Left kidney (tissue), 2 donors: ENCODE data around the gene DECR2. TPM values are rescaled to one million over a fixed set of nuclear protein-coding genes. Genes with fewer than 3 reads are reported as not detected.
"Not testable (repeated sequence)": the region's sequence is repeated elsewhere in the genome, so short reads cannot be mapped to it uniquely, and the experiment has no call there.

ENCODE experiments used
- DNase-seq: peaks from one replicate; pipeline ENCODE4 v3.0.0-alpha.2; 2013
- polyA plus RNA-seq: library from polyadenylated mRNA; unstranded; fragments of 120-200 nt; gene quantifications from one replicate; pipeline ENCODE4 v1.2.1, GENCODE V29; 2013; ENCODE audit not compliant: insufficient read length

DECR2 gene
- polyA plus RNA-seq, 1 donor: 20.1 TPM

DNA sequence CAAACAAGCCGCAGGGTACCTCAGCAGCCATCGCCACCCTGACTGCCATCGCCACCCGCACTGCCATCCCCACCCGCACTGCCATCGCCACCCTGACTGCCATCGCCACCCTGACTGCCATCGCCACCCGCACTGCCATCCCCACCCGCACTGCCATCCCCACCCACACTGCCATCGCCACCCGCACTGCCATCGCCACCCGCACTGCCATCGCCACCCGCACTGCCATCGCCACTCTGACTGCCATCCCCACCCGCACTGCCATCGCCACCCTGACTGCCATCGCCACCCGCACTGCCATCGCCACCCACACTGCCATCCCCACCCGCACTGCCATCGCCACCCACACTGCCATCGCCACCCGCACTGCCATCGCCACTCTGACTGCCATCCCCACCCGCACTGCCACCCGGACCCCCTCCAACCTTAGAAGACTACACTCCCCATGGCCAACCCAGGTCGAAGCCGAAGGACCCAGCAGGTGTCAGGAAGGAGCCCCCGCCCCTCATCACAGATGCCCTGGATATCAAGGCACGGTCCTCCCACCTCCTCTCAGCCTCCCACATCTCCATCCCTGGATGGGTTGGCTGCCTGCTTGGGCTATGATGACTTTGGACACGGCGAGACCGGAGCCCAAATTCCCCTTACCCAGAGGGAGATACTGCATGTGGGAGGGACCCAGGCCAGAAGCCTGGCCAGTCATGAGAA is 23.4 kb upstream of the DECR2 start:
- not testable (repeated sequence) for DNase-seq

DNA sequence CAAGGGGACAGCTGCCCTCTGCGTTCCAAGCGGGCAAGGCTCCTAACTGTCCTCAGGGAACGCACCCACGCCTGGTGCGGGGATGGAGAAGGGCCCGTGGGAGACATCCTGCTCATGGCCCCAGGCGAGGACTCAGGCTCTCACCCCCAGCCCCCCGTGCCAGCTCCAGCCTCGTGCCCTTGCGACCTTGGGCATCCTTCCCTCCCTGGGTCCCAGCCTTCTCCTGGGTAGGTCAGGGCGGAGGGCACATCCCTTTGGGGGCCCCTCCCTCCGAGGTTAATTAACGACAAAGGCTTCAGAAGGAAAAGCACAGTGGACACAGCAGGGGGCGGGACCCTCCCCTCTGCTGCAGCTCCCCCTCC is 22.9 kb upstream of the DECR2 start:
- no peak for DNase-seq

DNA sequence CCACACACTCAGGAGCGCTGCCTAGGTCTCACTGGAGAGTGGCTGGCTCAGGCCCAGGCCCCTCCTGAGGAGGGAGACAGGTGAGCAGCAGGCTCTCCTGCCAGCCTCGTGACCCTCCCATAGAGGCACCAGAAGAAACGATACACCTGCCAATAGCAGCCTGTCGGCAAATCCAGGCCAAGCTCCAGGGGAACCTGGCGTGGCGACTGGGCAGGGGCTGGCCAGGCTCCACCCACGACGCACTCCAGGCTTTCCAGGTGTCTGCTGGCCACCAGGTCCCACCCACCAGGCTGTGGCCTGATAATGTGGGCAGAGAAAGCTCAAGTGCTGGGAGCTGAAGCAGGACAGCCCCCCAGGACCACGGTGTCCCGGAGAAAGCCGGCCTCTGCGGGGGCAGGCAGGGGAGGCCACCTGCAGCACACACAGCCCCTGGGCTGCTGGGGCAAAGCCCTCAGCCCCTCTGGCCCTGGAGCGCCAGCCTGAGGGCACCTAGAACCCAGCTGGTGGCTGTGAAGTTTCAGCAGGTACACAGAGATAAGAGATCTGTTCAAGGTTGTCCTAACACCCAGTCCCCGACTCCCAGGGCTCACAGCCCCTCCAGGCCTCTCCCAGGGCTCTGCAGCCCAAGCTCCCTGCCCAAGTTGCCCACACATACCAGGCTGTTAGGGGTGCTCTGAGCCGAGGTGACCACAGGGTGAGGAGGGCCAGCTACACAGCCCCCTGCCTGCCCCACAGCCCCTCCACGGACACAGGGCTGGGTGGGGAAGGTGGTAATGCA is 22.3 kb upstream of the DECR2 start:
- DNase-seq: no peak

DNA sequence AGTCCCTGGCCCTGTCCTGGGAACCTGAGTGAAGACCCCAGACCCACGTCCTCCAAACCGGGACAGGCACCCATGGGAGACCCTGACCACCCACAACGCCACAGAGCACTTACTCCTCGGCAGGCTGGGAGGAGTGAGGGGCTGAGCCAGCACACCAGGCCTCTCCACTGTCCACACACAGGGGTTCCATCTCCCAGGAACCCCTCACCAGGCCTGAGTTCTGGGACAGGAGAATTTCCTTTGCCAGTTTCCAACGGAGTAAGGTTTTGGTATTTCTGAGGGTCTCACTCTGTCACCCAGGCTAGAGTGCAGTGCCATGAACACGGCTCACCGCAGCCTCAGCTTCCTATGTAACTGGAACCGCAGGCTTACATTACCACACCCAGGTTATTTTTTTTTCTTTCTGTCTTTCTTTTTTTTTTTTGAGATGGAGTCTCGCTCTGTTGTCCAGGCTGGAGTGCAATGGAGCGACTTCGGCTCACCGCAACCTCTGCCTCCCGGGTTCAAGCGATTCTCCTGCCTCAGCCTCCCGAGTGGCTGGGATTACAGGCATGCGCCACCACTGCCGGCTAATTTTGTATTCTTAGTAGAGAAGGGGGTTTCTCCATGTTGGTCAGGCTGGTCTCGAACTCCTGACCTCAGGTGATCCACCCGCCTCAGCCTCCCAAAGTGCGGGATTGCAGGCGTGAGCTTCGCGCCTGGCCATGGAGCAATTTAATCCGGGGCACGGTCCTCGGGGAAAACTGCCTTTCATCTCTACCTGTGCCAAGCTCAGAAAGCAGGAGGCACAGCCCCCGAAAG is 21.5 kb upstream of the DECR2 start:
- DNase-seq: no peak

DNA sequence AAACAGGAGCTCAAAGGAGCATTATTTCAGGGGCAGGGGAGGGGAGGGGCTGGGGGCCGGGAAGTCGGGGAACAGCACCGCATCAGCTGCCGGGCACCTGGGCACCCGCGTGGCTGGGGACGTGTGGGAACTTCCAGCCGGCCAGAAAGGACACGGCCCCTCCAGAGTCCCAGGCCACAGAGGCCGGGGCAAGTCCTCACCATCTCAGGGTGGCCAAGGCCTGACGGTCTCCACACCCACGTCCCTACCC is 21.0 kb upstream of the DECR2 start:
- no peak for DNase-seq

DNA sequence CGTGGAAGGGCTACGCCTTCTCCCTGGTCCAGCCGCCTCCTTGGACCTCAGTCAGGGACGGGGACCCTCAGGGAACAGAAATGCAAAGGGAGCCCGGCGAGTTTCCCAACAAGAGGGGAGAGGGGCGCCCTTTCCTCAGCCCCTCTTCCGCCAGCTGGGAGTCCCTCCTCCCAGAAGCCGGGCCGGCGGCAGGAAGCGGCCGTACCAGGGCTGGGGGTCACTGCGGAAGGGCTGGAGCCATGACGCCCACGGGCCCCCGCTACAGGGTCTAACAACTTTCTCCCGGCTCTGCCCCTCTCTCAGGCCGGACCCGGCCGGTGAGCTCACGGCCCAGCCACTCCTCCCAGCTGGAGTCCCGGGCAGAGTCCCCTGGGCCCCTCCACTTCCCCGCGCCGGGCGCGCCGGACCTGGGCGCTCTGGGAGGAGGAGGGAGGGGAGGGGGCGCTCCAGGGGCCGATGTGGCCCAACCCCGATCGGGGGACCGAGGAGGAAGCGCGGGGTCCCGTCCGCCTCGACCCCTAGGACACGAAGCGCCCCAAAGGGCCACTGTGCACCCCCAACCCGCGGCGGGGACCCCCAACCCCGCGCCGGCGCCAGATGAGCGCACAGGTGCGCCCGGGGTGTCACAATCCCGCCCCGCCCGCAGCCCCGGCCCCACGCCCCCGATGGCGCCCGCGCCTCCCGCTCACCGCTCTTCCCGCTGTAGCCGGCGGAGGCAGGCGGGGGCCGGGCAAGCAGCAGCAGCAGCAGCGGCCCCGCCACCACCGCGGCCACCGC is 20.5 kb upstream of the DECR2 start:
- DNase-seq: no peak

DNA sequence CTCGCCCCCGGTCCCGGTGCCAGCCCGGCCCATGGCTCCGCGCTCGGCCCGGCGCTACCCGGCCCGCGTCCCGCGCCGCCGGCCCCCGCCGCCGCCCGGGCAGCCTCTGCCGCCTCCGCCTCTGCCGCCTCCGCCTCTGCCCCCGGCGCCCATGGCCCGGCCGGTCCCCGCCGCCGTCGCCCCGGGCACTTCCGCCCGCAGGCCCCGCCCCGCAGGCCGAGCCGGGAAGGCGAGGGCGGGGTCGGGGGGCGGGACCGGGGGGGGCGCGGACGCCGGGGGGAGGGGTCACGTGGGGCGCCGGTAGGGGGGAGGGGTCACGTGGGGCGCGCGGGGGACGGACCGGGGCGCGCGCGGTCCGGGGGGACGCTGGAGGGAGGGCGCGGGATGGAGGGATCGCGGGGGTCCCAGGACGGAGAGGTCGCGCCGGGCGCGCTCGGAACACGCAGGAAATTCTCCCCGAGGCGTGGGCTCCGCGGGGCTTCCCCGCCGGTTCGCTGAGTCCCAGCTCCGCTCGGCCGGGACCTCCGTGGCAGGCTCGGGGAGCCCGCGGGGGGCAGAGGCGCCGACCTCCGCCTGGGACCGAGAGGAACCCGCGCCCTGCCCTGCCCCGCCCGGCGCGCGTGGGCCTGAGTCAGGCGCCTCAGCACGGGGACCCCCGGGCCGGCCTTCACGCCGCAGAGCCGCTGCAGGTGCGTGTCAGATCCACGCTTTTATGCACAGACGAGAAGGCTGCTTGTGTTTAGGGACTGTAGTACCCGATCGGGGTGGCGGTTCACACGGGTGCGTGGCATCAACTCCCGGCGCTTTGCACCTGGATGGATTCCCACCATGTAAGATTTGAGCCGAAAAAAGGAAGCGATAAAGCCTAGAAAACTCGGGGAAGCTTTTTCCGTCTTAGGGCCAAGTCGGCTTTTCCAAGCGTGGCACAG is 19.6 kb upstream of the DECR2 start, which contains the start of gene PGAP6:
Gene PGAP6 (minus strand): TSS at position 190 of the 929 bp plus-strand sequence. CDS start 157 bp downstream, at position 33.
- no peak for DNase-seq

DNA sequence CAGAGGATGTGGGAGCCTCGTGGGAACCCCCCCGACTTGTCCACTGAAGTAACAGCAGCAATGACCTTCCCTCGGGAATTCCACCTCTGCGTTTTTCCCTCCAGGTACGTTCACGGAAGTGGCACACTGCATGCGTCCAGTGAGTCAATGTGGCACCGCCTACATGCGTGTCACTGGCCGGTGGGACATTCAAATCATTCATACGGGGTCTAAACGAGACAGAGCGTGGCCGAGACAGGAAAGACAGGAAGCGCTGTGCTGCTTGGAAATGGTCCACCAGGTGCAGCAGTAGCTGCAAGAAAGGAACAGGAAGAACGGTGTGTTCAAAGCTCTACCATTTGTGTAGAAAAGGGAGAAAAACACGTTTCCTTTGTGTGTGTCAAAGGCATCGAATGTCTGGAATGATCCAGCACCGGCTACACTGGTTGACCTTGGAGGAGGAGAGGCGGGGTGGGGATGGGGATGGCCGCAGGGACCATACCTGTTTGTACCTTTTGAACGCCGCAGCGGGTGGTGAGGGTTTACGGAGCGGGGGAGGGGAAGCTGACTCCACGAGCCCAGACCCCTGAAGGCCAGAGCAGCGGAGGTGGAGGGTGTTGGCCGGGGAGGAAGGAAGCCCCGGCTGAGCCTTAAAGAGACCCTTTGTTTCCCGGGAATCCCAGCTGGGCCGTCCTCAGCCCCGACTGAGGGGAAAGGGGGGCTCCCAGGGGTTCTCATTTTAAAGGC is 18.2 kb upstream of the DECR2 start:
- DNase-seq: no peak

DNA sequence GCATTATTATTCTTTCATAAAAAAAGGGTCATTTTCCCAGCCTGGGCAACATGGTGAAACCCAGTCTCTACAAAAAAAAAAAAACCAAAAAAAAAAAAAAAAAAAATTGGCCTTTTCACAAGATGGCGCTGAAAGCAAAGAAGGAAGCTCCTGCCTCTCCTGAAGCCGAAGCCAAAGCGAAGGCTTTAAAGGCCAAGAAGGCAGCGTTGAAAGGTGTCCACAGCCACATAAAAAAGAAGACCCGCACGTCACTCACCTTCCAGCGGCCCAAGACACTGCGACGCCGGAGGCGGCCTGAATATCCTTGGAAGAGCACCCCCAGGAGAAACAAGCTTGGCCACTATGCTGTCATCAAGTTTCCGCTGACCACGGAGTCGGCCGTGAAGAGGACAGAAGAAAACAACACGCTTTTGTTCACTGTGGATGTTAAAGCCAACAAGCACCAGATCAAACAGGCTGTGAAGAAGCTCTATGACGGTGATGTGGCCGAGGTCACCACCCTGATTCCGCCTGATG is 15.0 kb upstream of the DECR2 start:
- DNase-seq: no peak

DNA sequence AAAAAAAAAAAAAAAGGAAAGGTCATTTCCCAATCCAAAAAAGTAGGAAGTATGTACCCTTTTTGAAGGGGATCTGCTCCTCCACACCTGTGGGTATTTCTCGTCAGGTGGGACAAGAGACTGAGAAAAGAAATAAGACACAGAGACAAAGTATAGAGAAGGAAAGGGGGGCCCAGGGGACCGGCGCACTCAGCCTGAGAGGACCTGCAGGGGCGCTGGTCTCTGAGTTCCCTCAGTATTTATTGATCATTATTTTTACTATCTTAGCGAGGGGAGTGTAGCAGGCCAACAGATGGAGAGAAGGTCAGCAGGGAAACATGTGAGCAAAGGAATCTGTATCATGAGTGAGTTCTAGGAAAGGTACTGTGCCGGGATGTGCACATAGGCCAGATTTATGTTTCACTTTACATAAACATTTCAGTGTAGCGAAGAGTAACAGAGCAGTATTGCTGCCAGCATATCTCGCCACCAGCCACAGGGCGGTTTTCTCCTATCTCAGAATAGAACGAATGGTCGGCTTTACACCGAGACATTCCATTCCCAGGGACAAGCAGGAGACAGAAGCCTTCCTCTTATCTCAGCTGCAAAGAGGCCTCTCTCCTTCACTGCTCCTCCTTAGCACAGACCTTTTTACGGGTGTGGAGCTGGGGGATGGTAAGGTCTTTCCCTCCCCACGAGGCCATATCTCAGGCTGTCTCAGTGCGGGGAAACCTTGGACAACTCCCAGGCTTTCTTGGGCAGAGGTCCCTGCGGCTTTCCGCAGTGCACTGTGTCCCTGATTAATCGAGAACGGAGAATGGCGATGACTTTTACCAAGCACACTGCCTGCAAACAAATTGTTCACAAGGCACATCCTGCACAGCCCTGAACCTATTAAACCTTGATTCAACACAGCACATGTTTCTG is 13.7 kb upstream of the DECR2 start:
- DNase-seq: not testable (repeated sequence)

DNA sequence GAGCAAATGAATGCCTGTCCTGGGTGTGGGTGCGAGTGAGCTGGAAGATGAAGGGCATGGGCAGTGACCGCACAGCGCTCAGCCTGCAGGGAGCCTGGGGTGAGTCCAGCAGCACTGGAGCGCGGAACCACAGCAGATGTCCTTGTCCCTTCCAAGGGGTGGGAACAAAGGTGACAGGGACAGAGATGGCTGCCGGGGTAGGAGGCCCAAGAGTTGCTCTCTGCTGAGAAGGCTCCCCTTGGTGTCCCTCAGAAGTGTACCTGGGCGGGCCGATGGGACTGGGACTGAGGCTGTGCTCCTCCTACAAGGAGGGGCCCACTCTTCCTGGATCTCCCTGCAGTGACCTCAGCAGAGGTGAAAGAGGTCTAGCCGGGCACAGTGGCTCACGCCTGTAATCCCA is 12.3 kb upstream of the DECR2 start:
- DNase-seq: no peak

DNA sequence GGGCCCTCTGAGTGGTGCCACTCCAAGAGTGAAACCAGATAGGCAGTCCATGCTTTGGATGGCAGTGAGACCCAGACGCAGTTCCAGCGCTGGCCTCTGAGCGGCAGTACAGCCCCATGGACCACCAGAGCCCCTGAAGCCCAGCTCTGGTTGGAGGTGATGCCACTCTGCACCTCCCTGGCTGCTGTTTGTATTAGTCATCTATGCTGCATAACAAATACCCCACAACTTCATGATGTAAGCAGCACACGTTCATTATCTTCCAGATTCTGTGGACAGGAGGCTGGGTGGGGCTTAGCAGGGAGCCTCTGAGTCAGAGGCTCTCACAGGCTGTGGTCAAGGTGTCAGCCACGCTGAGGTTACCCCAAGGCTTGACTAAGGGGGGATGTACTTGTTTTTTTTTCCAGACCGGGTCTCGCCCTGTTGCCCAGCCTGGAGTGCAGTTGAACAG is 9.8 kb upstream of the DECR2 start:
- DNase-seq: no peak

DNA sequence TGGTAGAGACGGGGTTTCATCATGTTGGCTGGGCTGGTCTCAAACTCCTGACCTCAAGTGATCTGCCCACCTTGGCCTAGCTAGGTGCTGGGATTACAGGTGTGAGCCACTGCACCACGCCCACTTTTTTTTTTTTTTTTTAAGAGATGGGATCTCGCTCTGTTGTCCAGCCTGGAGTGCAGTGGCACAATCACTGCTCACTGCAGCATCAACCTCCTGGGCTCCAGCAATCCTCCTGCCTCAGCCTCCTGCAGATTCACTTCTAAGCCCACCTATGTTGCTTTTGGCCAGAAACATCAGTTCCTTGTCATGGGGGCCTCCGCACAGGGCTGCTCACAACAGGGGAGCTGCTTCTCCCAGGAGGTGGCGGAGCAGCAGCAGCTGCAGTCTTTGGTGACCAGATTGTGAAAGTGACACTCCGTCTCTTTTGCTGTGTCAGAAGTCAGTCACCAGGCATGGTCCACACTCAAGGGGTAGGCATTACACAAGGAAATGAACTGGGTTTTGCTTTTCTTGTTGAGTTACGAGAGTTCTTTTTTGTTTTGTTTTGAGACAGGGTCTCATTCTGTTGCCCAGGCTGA is 9.1 kb upstream of the DECR2 start:
- no peak for DNase-seq

DNA sequence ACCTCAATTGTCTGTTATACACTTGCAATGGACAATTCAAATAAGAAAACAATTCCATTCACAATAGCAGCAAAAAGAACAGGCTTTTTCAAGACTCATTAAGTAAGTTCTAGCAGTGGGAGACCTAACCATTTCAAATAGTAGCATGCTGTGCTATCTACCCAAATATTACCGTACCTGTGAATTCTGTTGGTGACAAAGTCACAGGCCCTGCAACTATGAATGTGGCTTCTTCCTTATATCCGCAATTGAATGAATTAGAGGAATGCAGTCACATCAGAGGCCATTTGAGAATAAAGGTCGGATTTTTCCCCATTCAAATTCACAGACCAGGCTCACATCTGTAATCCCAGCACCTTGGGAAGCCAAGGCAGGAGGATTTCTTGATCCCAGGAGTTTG is 5.5 kb upstream of the DECR2 start:
- no peak for DNase-seq

DNA sequence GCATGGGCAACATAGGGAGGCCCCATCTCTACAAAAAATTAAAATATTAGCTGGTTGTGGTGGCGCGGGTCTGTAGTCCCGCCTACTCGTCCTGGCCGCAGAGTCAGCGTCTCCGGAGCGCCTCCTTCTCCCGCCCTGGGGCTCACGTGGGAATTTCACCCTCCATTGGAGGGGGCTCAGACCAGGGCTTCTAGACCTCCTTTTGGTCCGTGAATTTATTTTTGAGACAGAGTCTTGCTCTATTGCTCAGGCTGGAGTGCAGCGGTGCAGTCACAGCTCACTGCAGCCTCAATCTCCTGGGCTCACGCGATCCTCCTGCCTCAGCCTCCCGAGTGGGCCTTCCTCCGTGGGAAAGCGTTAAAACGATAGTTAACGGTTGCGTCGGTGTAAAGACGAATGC is 5.1 kb upstream of the DECR2 start:
- no peak for DNase-seq

DNA sequence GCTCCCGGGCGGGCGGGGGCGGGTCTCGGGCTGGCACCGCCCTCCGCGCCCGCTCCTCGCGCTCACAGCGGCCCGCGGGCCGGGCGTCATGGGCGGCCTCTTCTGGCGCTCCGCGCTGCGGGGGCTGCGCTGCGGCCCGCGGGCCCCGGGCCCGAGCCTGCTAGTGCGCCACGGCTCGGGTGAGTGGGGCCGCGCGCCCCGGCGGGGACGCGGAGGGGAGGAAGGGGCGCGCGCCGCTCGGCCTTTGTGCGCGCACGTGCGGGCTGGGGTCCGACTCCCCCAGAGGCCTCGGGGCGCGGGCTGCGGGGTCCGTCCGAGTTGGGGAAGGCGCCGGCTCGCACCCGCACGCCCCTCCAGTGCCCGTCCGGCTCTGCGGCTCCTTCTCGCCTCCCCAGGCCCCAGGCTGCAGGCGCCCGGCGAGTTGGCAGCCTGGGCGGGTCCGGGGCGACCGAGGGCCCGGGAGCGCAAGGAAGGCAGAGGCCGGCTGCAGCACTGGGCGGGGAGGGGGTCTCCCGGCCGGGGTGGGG is 4.5 kb upstream of the DECR2 start, which contains the start of gene NME4:
Gene NME4 (plus strand): TSS at position 65 of the 527 bp plus-strand sequence. CDS start 24 bp downstream, at position 89.
- no peak for DNase-seq

DNA sequence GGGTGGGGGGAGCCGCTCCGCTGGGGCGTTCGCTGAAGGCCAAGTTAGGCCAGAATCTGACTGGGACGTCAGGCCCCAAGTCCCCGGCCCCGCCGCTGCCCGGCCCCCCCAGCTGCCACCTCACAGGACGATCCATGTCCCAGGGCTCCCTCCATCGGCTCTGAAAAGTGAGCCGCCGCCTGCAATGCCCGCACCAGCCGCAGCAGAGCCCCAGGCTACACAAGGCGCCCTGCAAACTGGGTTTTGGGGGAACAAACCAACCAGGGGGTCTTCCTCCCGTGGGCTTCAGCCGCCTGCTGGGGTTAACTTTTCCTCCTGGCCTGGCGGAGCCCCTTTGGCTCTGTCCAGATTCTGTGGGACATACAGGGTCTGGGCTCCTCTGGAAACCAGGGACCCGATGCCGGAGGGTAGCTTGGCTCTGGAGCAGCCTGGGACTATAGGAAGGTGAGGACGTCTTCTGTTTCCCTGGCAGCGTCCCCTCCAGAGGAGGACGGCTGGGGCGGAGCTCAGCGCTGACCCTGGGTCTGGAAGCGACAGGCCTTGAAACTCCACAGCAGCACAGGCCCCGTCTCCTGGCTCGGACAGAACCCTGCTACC is 3.9 kb upstream of the DECR2 start:
- no peak for DNase-seq
